CD1c-positive myeloid dendritic cell (primary cell): ENCODE measurements around the gene AHR.

Experiments used
- DNase-seq: peaks from one replicate; pipeline ENCODE4 v3.0.0-alpha.2; 2016; ENCODE audit errors: extremely low spot score

AHR gene

GRCh38 chr7:17304926-17305325, 6.5 kb downstream of the AHR start:
- DNase-seq, result peak; percentile 74

- DNase-seq, result no peak
These were observed 7.1 kb downstream of the AHR start for GRCh38 chr7:17305387-17306171.

DNA sequence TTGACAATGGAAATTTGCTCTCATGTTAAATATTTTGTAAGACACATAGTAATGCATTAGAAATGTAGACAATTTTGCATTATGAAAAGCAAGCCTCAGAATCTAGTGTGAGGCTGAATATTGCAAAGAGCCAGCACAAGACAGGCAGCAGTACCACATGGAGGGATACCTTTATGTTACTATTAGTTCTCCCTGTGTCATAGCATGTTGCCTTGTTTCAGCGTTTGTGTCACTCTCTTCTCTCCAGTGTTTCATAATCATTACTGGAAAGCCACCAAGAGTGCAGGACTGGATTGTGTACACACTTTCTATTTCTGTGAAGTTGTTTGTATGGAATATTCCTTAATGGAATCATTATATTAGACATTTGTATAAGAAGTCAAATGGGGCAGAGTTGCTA, 8.5 kb downstream of the AHR start:
- DNase-seq, result no peak

DNA sequence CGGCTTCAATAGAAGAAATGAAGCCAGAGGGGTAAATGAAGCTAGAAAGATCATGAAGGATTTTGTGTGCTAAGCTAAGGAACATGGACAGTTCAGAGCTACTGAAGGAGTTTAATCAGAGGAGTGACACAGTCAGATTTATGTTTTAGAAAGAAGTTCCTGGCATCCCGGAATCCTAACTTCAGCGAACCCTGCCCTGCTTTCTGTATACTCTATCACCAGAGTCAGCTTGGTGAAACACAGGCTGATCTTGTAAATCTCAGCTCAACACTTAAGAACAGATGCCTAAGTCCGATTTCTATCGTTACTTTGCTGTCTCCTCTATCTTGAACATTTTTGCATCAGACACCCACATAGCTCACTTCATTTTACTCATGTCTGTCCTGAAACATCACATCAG, 9.1 kb downstream of the AHR start:
- no peak for DNase-seq

GRCh38 chr7:17307969-17308648, 9.7 kb downstream of the AHR start:
- DNase-seq, result no peak

DNA sequence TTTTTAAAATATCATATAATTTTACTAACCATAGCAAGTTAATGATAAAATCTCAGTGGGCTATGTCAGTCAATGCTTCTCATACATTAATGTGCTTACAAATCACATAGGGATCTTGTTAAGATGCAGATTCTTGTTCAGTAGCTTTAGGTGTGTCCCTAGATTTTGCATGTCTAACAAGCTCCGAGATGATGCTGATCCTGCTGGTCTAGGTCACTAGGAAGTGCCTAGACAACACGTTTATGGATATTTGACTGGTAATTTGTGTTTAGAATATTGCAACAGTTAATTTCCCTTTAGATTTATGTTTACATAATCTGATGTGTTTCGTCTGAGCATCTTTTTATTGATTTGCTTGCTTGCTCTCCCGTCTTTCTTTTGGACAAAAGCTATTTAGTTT, 12.7 kb downstream of the AHR start:
- no peak for DNase-seq

- DNase-seq, result no peak
These were observed 13.5 kb downstream of the AHR start for GRCh38 chr7:17311952-17312351.

- DNase-seq, result no peak
These were observed 14.2 kb downstream of the AHR start for GRCh38 chr7:17312641-17313040.

- DNase-seq, result no peak
These were observed 14.7 kb downstream of the AHR start for GRCh38 chr7:17313194-17313593.

- no peak for DNase-seq
These were observed 17.5 kb downstream of the AHR start for GRCh38 chr7:17315974-17316373.

GRCh38 chr7:17318146-17318545, 19.7 kb downstream of the AHR start:
- no peak for DNase-seq

DNA sequence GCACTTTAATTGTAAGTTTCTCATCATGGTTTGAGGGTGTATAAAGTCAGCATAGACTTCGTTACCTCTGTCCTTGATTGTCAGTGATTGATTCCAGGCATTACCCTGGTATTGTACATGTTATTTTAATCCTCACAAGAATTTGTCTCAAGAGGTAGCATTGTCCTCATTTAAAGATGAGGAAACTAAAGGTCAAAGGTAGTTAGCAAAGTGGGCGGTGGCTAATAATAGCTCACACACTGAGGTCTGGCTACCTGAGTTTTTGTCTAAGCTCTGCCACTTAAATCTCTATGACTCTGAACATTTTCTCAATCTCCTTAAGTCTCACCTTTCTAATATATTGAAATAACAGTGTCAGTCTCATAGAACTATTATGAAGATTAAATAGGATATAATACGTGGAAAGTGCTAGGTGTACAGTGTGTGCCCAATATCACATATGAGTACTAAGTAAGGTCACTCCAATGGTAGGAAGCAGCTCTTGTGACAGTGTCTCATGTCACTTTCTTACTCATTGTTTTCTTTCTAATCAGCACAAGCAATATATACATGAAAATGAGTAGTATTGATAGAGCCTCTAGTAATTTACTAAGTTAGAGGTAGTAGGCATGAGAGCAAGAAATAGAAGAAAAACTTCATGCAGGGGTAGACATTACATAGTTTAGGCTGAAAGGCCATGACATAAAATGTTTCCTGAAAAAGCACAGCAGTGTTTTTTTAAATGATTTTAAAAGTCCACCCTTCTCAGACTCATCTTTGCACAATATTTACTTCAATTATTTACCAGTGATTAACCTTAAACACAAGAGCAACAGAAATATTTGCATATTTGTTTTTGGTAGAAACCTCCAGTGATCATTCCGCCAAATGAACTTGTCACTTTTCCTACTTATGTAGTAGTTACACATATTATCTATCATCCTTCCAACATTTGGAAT, 21.0 kb downstream of the AHR start:
- DNase-seq, result no peak

DNA sequence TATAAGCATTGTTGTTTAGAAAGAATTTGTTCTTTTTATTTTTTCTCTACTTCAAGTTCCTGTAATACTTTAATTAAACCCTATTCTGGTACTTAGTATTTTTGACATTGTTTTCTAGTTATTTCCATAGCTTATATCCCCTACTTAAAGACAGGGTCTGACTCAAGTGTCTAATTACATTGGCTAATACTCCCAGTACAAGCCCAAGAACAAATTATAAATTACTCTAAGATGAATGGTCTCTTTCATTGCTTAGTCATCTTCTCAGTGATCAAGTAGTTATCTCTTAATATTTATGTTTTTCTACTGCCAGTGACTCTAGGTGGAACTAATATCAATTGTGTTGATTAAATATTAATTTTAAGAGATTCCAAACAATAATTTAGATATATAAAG, 21.6 kb downstream of the AHR start:
- no peak for DNase-seq

DNA sequence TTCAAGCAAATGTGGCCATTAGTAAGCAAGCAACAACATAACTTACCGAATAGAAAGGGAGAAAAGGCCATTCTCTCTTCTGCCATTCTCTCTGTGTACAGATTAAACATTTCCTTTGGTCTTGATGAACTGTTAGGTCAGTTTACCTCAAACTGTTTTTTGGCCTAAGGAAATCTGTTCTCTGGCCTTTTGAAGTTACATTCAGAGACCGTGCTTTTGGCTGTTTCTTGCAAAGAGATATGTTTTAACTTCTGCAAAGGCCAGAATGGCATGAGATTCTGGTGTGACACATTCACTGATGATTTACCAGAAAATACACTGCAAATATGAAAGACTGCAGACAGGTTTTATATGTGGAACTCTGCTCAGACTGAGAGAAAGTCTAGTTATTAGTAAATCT, 22.2 kb downstream of the AHR start:
- no peak for DNase-seq

- DNase-seq, result no peak
These were observed 26.9 kb downstream of the AHR start for GRCh38 chr7:17325364-17325763.

- DNase-seq, result no peak
These were observed 27.9 kb downstream of the AHR start for GRCh38 chr7:17326378-17326777.

GRCh38 chr7:17328641-17329040, 30.2 kb downstream of the AHR start:
- no peak for DNase-seq

DNA sequence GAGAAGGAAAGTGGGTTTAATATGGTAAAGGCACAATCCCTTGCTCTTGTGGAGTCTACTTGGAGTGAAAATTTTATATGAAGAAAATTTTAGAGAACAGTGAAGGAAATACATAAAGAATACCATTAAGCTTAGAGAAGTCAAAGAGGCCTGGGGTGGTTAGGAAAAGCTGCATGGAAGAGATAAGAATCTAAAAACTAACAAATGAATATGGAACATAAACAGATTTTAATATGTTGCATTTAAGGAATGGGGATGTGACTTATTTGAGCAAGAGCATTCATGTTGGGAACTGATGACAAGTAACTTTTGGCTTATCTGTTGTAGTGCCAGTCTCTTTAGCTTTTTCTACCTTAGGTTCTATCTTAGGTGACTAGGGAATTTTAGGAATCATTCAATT, 31.0 kb downstream of the AHR start:
- no peak for DNase-seq

DNA sequence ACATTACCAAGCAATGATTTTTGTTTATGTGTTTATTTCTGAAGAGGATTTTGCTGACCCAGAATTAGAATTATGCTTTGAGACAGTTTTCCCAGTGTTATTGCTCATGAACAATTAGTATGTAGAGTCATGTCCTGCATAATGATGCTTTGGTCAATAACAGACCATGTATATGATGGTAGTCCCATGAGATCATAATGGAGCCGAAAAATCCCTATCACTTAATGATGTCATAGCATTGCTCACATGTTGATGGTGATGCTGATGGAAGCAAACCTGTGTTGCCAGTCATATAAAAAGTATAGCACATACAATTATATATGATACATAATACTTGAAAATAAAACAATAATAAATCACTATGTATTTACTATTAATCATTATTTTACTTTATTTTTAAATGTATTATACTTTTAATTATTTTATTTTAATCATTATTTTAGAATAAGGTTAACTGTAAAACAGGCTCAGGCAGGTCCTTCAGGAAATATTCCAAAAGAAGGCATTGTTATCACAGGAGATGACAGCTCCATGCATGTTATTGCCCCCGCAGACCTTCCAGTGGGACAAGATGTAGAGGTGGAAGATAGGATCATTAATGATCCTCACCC, 33.5 kb downstream of the AHR start:
- DNase-seq, result no peak

DNA sequence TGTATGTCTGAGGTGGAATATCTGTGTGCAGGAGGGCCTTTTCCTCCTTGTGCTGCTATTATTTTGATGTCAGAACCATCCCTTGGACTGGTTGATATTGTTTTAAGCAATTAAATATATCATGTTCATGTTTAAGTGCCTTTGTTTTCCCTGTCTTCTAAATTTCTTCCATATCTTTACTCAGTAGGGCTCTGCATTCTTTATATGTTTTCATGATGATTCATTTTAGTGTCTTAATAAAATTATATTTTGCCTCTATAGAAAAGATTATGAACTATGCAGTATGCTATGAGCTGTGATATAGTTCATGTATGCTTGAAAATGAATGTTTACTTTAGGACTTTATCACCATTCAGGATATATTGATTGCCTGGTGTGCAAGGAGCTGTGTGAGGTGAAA, 34.8 kb downstream of the AHR start:
- DNase-seq, result no peak

DNA sequence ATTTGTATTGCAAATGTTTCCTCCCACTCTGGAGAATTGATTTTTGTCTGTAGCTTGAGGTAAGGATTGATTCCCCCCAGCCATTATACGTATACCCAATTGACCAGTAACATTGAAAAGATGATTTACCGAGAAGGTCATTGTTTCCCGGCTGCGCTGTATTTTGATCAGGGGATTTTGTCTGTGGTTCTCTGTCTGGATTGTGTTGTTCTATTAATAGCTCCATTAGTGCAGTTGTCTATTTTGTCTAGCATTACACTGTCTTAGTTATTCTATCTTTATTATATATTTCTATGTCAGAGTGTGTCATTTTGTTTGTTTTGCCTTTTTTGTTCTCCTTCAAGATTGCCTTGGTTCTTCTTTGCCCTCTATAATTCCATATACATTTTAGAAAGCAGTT, 37.7 kb downstream of the AHR start:
- no peak for DNase-seq

DNA sequence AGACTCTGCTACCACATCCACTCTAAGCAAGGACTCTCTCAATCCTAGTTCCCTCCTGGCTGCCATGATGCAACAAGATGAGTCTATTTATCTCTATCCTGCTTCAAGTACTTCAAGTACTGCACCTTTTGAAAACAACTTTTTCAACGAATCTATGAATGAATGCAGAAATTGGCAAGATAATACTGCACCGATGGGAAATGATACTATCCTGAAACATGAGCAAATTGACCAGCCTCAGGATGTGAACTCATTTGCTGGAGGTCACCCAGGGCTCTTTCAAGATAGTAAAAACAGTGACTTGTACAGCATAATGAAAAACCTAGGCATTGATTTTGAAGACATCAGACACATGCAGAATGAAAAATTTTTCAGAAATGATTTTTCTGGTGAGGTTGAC, 40.7 kb downstream of the AHR start:
- no peak for DNase-seq
